GM10266 (cell line): ENCODE results near the gene IL23R.

ENCODE experiments used
- DNase-seq: peaks from one replicate; pipeline ENCODE4 v3.0.0; 2012; ENCODE audit errors: extremely low spot score
- CTCF ChIP-seq: IDR thresholded peaks from 2 replicates; pipeline ENCODE4 v1.5.1; 2012; ENCODE audit warnings: mild to moderate bottlenecking, low read depth; ENCODE audit not compliant: control insufficient read depth, insufficient read depth; ENCODE audit errors: missing control alignments

IL23R gene

GRCh38 chr1:67148516-67149178 is 17.6 kb upstream of the IL23R start:
- no peak for DNase-seq
- no peak for TF ChIP-seq CTCF

- DNase-seq = peak; percentile 67
- peak; percentile 64 for TF ChIP-seq CTCF
These were observed 17.0 kb upstream of the IL23R start for GRCh38 chr1:67149179-67149770.

- TF ChIP-seq CTCF = no peak
- DNase-seq = no peak
These were observed 15.3 kb upstream of the IL23R start for GRCh38 chr1:67150931-67151330.

GRCh38 chr1:67158401-67158800 is 7.9 kb upstream of the IL23R start:
- no peak for TF ChIP-seq CTCF
- DNase-seq = no peak

- TF ChIP-seq CTCF = no peak
- DNase-seq = no peak
These were observed 7.0 kb upstream of the IL23R start for GRCh38 chr1:67159233-67159632.

GRCh38 chr1:67162954-67163353 is 3.3 kb upstream of the IL23R start:
- no peak for TF ChIP-seq CTCF

GRCh38 chr1:67165468-67166041 is 699 bp upstream of the IL23R start:
- no peak for TF ChIP-seq CTCF
- no peak for DNase-seq

More at GRCh38 chr1:67162954-67163353, 3.3 kb upstream of the IL23R start:
- no peak for DNase-seq
